ENCODE data around the gene CELSR1.
"Not testable (repeated sequence)": the region's sequence is repeated elsewhere in the genome, so short reads cannot be mapped to it uniquely, and the experiment has no call there.

CELSR1 gene

GRCh38 chr22:46511151-46512038 is 26.0 kb downstream of the CELSR1 start:
- no peak for DNase-seq

GRCh38 chr22:46509416-46510089 is 27.9 kb downstream of the CELSR1 start:
- DNase-seq: no peak

- DNase-seq: no peak
These were observed 28.9 kb downstream of the CELSR1 start for GRCh38 chr22:46508491-46508999.

GRCh38 chr22:46507451-46508425 is 29.7 kb downstream of the CELSR1 start:
- DNase-seq: no peak

- no peak for DNase-seq
These were observed 32.8 kb downstream of the CELSR1 start for GRCh38 chr22:46504584-46504983.

- no peak for DNase-seq
These were observed 34.8 kb downstream of the CELSR1 start for GRCh38 chr22:46502440-46503175.

- DNase-seq: no peak
These were observed 35.7 kb downstream of the CELSR1 start for GRCh38 chr22:46501701-46502100.

GRCh38 chr22:46501265-46501664 is 36.2 kb downstream of the CELSR1 start:
- DNase-seq: not testable (repeated sequence)

- no peak for DNase-seq
These were observed 37.2 kb downstream of the CELSR1 start for GRCh38 chr22:46500201-46500600.

- no peak for DNase-seq
These were observed 37.6 kb downstream of the CELSR1 start for GRCh38 chr22:46499805-46500189.

GRCh38 chr22:46491946-46492345 is 45.5 kb downstream of the CELSR1 start:
- no peak for DNase-seq

GRCh38 chr22:46490538-46490937 is 46.9 kb downstream of the CELSR1 start:
- no peak for DNase-seq

GRCh38 chr22:46486996-46487717 is 50.3 kb downstream of the CELSR1 start:
- no peak for DNase-seq

GRCh38 chr22:46484861-46485595 is 52.4 kb downstream of the CELSR1 start:
- no peak for DNase-seq

GRCh38 chr22:46484156-46484860 is 53.1 kb downstream of the CELSR1 start:
- DNase-seq: no peak

GRCh38 chr22:46483353-46483752 is 54.1 kb downstream of the CELSR1 start:
- no peak for DNase-seq

GRCh38 chr22:46482056-46482675 is 55.3 kb downstream of the CELSR1 start:
- DNase-seq: no peak

GRCh38 chr22:46481386-46481785 is 56.0 kb downstream of the CELSR1 start:
- DNase-seq: no peak

- no peak for DNase-seq
These were observed 57.0 kb downstream of the CELSR1 start for GRCh38 chr22:46480396-46480795.

Data from right forelimb (tissue), 1 donor.